PC-3 (cell line): ENCODE measurements around the gene ABHD6. TPM values are rescaled to one million over a fixed set of nuclear protein-coding genes. Genes with fewer than 3 reads are reported as not detected.

Experiments
- ATAC-seq: fragments of 200-7000 bp; cut with Tn5 transposase; 2 replicates; pipeline ENCODE4 v1.9.1; 2020; ENCODE audit warnings: mild to moderate bottlenecking, moderate library complexity
- BruUV-seq: library from RNA; stranded (reverse); fragments of 400-500 nt; replicated peaks from 2 replicates; lab custom pipeline; 2021; lab: Mats Ljungman, UMichigan
- CTCF ChIA-PET: fragments of 300-600 bp; sonication (Branson Sonifier 250); formaldehyde crosslinking; loops from one replicate; lab custom pipeline; 2022; ENCODE audit warnings: antibody characterized with exemption; lab: Charles Lee
- POLR2A ChIA-PET: fragments of 300-600 bp; sonication (Branson Sonifier 250); formaldehyde crosslinking; loops from one replicate; lab custom pipeline; 2022; ENCODE audit warnings: antibody characterized with exemption; ENCODE audit not compliant: unreplicated experiment; lab: Charles Lee
- DNase-seq: peaks from one replicate; pipeline ENCODE4 v3.0.0-alpha.2; 2015
- H2AFZ ChIP-seq: fragments of 300-600 bp; sonication (generic); 2 replicates; pipeline ENCODE4 v1.6.0; 2016; ENCODE audit warnings: antibody characterized with exemption, low read length
- H3F3A ChIP-seq: fragments of 300-600 bp; sonication (generic); one replicate; pipeline ENCODE4 v1.6.0; 2017; ENCODE audit warnings: antibody characterized with exemption, low read length, control low read depth, mild to moderate bottlenecking; ENCODE audit not compliant: unreplicated experiment
- H3K27ac ChIP-seq: fragments of 300-600 bp; sonication (generic); 2 replicates; pipeline ENCODE4 v1.5.1; 2016; ENCODE audit warnings: mild to moderate bottlenecking, low read length
- H3K27me3 ChIP-seq: fragments of 300-600 bp; sonication (generic); 2 replicates; pipeline ENCODE4 v1.6.1; 2016; ENCODE audit warnings: low read length, mixed read lengths
- H3K36me3 ChIP-seq: fragments of 300-600 bp; sonication (generic); 2 replicates; pipeline ENCODE4 v1.6.1; 2016; ENCODE audit warnings: low read depth, mixed run types, low read length, mixed read lengths
- H3K4me1 ChIP-seq: fragments of 300-600 bp; sonication (generic); 2 replicates; pipeline ENCODE4 v1.5.1; 2016; ENCODE audit warnings: low read length; ENCODE audit not compliant: insufficient read depth
- H3K4me2 ChIP-seq: fragments of 300-600 bp; sonication (generic); 2 replicates; pipeline ENCODE4 v1.6.0; 2016; ENCODE audit warnings: low read length
- H3K4me3 ChIP-seq: fragments of 300-600 bp; sonication (generic); 2 replicates; pipeline ENCODE4 v1.5.1; 2016; ENCODE audit warnings: mild to moderate bottlenecking, low read length, mixed read lengths
- H3K79me2 ChIP-seq: fragments of 300-600 bp; sonication (generic); 2 replicates; pipeline ENCODE4 v1.6.1; 2017; ENCODE audit warnings: low read length, mixed read lengths
- H3K9ac ChIP-seq: fragments of 300-600 bp; sonication (generic); 2 replicates; pipeline ENCODE4 v1.6.0; 2016; ENCODE audit warnings: mild to moderate bottlenecking, low read length
- H3K9me2 ChIP-seq: fragments of 300-600 bp; sonication (generic); replicated peaks from 2 replicates; pipeline ENCODE4 v1.6.1; 2016; ENCODE audit warnings: mixed run types, low read length, mixed read lengths
- H3K9me3 ChIP-seq: fragments of 300-600 bp; sonication (generic); 2 replicates; pipeline ENCODE4 v1.6.1; 2016; ENCODE audit warnings: low read length, mixed read lengths
- H4K20me1 ChIP-seq: fragments of 300-600 bp; sonication (generic); 2 replicates; pipeline ENCODE4 v1.6.1; 2016; ENCODE audit warnings: low read length, mixed read lengths
- CTCF ChIP-seq: fragments of 300-600 bp; sonication (generic); conservative IDR thresholded peaks from 2 replicates; pipeline ENCODE4 v1.5.1; 2017; ENCODE audit warnings: antibody characterized with exemption, low read depth, mild to moderate bottlenecking, low read length
- EZH2 ChIP-seq: fragments of 300-600 bp; sonication (generic); IDR thresholded peaks from one replicate; pipeline ENCODE4 v1.6.1; 2017; ENCODE audit warnings: antibody characterized with exemption, mild to moderate bottlenecking, low read length; ENCODE audit not compliant: unreplicated experiment
- EZH2phosphoT487 ChIP-seq: fragments of 300-600 bp; sonication (generic); IDR thresholded peaks from 2 replicates; pipeline ENCODE4 v1.6.1; 2018; ENCODE audit warnings: mild to moderate bottlenecking, antibody characterized with exemption, low read length, borderline replicate concordance
- intact Hi-C: fragments of 100-400 bp; cut with micrococcal nuclease; formaldehyde crosslinking; loops from 2 replicates; pipeline ENCODE4 v1.9.0; 2023
- total RNA-seq: library from RNA; depleted of rRNA; stranded (reverse); fragments of >200 nt; gene quantifications from 2 replicates; pipeline ENCODE4 v1.2.3, GENCODE V29; 2014

ABHD6 gene
- total RNA-seq, 1 experiment from 2014 or later, result 13.4 TPM

- Histone ChIP-seq H3K9me3 (no peaks in the 10 kb centered on the region), H3K27me3 (no peaks in the 10 kb centered on the region), H3K79me2 (no peaks in the 10 kb centered on the region), H3K4me3 (no peak overlapping the region), H3K36me3 (no peaks in the 10 kb centered on the region), H3F3A (no peaks in the 10 kb centered on the region), H3K4me1 (peaks cover 21% of the 10 kb centered on the region), H3K9ac (no peak overlapping the region), H3K4me2 (no peak overlapping the region), H3K9me2 (no peaks in the 10 kb centered on the region), H4K20me1 (no peaks in the 10 kb centered on the region), H3K27ac (no peak overlapping the region), H2AFZ (no peak overlapping the region)
- ChIA-PET CTCF (interaction anchor here (4.8 kb wide), 1 partner anchor 115 kb away, joined by 35 read pairs; the partner anchor contains the start of genes HTD2 and RPP14), POLR2A (no interaction called here)
- TF ChIP-seq CTCF, result no peak
- TF ChIP-seq EZH2phosphoT487, result no peak
- TF ChIP-seq EZH2, result no peak
- no peak for ATAC-seq
- no peak for DNase-seq
- no TSS peak for BruUV-seq
- intact Hi-C loops, result no loop called here
These were observed 46.7 kb upstream of the ABHD6 start for GRCh38 chr3:58190882-58191281.

- DNase-seq (no peak), ATAC-seq (no peak)
- no peak overlapping the region for H2AFZ ChIP-seq
- no peaks in the 10 kb centered on the region for H3K9me2 ChIP-seq
- H3K4me1 ChIP-seq, result peaks cover 21% of the 10 kb centered on the region
- H3K9ac ChIP-seq, result no peak overlapping the region
- no peak overlapping the region for H3K4me3 ChIP-seq
- CTCF ChIA-PET, result no interaction called here
- intact Hi-C loops, result no loop called here
- no peaks in the 10 kb centered on the region for H3K27me3 ChIP-seq
- H4K20me1 ChIP-seq, result no peaks in the 10 kb centered on the region
- TF ChIP-seq CTCF (no peak), EZH2phosphoT487 (no peak), EZH2 (no peak)
- H3K27ac ChIP-seq, result no peak overlapping the region
- BruUV-seq, result no TSS peak
- H3K79me2 ChIP-seq, result no peaks in the 10 kb centered on the region
- no peaks in the 10 kb centered on the region for H3K9me3 ChIP-seq
- H3K4me2 ChIP-seq, result no peak overlapping the region
- H3F3A ChIP-seq, result no peaks in the 10 kb centered on the region
- H3K36me3 ChIP-seq, result no peaks in the 10 kb centered on the region
- POLR2A ChIA-PET, result no interaction called here
These were observed 46.1 kb upstream of the ABHD6 start for GRCh38 chr3:58191361-58191991.

GRCh38 chr3:58192069-58192468 is 45.5 kb upstream of the ABHD6 start:
- no peak for DNase-seq
- H3F3A ChIP-seq, result no peaks in the 10 kb centered on the region

More at GRCh38 chr3:58192069-58192468, 45.5 kb upstream of the ABHD6 start:
- H3K9me3 ChIP-seq, result no peaks in the 10 kb centered on the region
- ChIA-PET CTCF (no interaction called here), POLR2A (no interaction called here)
- H3K27ac ChIP-seq, result no peak overlapping the region
- H3K4me1 ChIP-seq, result peaks cover 21% of the 10 kb centered on the region
- no peak for TF ChIP-seq EZH2
- TF ChIP-seq EZH2phosphoT487, result no peak
- no peak for TF ChIP-seq CTCF
- H3K36me3 ChIP-seq, result no peaks in the 10 kb centered on the region
- ATAC-seq, result no peak
- no peak overlapping the region for H3K4me2 ChIP-seq
- intact Hi-C loops, result no loop called here
- no peak overlapping the region for H2AFZ ChIP-seq
- no peak overlapping the region for H3K4me3 ChIP-seq
- no TSS peak for BruUV-seq
- H3K9ac ChIP-seq, result no peak overlapping the region
- H4K20me1 ChIP-seq, result no peaks in the 10 kb centered on the region
- no peaks in the 10 kb centered on the region for H3K27me3 ChIP-seq
- no peaks in the 10 kb centered on the region for H3K79me2 ChIP-seq
- no peaks in the 10 kb centered on the region for H3K9me2 ChIP-seq
